Activated CD8-positive, alpha-beta T cell treated with anti-CD3 and anti-CD28 coated beads for 36 hours (primary cell): ENCODE results near the gene NXN. TPM values are rescaled to one million over a fixed set of nuclear protein-coding genes. Genes with fewer than 3 reads are reported as not detected.

Experiments
- ATAC-seq: fragments of 200-7000 bp; cut with Tn5 transposase; one replicate; pipeline ENCODE4 v1.10.0; 2021; ENCODE audit warnings: mild to moderate bottlenecking, moderate library complexity
- CTCF ChIA-PET: fragments of 350-600 bp; sonication (Branson Sonifier 250); formaldehyde crosslinking; loops from one replicate; lab custom pipeline; 2021; ENCODE audit warnings: antibody characterized with exemption; lab: Charles Lee
- POLR2A ChIA-PET: fragments of 350-600 bp; sonication (Branson Sonifier 250); formaldehyde crosslinking; loops from one replicate; lab custom pipeline; 2021; ENCODE audit warnings: antibody characterized with exemption; lab: Charles Lee
- DNase-seq: peaks from one replicate; pipeline ENCODE4 v3.0.0-alpha.2; 2020
- H3K27ac Mint-ChIP-seq: one replicate; pipeline ENCODE4 v1.8.0; 2021; ENCODE audit warnings: mild to moderate bottlenecking, mixed read lengths
- H3K27me3 Mint-ChIP-seq: one replicate; pipeline ENCODE4 v1.8.0; 2021; ENCODE audit warnings: mixed read lengths
- H3K36me3 Mint-ChIP-seq: one replicate; pipeline ENCODE4 v1.8.0; 2021; ENCODE audit warnings: low read depth, mixed read lengths
- H3K4me1 Mint-ChIP-seq: one replicate; pipeline ENCODE4 v1.8.0; 2021; ENCODE audit warnings: low read depth, mixed read lengths
- H3K4me3 Mint-ChIP-seq: one replicate; pipeline ENCODE4 v1.8.0; 2021; ENCODE audit warnings: mild to moderate bottlenecking, moderate library complexity, mixed read lengths
- H3K9me3 Mint-ChIP-seq: one replicate; pipeline ENCODE4 v1.8.0; 2021; ENCODE audit warnings: mixed read lengths
- intact Hi-C: fragments of 100-400 bp; cut with micrococcal nuclease; formaldehyde crosslinking; loops from one replicate; pipeline ENCODE4 v1.10.0; 2022
- total RNA-seq, 2 experiments: library from RNA; stranded (reverse); gene quantifications; one replicate each; pipeline ENCODE4 v1.2.3, GENCODE V29; 2021
- TF ChIP-seq, protein P1 (sequence below): fragments of 200-600 bp; IDR thresholded peaks from one replicate; pipeline ENCODE4 v1.8.0; 2022; ENCODE audit warnings: antibody characterized with exemption, mild to moderate bottlenecking

Gene NXN
- total RNA-seq, 2 experiments from 2014 or later, result 1.2 to 1.4 TPM

- DNase-seq (no peak), ATAC-seq (no peak)
- POLR2A ChIA-PET, result no interaction called here
- CTCF ChIA-PET, result interaction anchor here (0.7 to 1.7 kb wide), 2 partner anchors 63 to 113 kb away, joined by 3 read pairs; no protein-coding TSS in a partner anchor
- Mint-ChIP-seq H3K36me3 (no peaks in the 10 kb centered on the region), H3K27ac (no peak overlapping the region), H3K27me3 (no peaks in the 10 kb centered on the region), H3K4me3 (no peak overlapping the region), H3K9me3 (peaks cover 18% of the 10 kb centered on the region), H3K4me1 (peaks cover 4% of the 10 kb centered on the region)
- TF ChIP-seq, protein P1, sequence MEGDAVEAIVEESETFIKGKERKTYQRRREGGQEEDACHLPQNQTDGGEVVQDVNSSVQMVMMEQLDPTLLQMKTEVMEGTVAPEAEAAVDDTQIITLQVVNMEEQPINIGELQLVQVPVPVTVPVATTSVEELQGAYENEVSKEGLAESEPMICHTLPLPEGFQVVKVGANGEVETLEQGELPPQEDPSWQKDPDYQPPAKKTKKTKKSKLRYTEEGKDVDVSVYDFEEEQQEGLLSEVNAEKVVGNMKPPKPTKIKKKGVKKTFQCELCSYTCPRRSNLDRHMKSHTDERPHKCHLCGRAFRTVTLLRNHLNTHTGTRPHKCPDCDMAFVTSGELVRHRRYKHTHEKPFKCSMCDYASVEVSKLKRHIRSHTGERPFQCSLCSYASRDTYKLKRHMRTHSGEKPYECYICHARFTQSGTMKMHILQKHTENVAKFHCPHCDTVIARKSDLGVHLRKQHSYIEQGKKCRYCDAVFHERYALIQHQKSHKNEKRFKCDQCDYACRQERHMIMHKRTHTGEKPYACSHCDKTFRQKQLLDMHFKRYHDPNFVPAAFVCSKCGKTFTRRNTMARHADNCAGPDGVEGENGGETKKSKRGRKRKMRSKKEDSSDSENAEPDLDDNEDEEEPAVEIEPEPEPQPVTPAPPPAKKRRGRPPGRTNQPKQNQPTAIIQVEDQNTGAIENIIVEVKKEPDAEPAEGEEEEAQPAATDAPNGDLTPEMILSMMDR, result no peak
- intact Hi-C loops, result no loop called here
Observed at GRCh38 chr17:992933-993332, 13.4 kb upstream of the NXN start.

GRCh38 chr17:988561-988960, 9.0 kb upstream of the NXN start:
- no peaks in the 10 kb centered on the region for H3K36me3 Mint-ChIP-seq
- H3K4me3 Mint-ChIP-seq, result no peak overlapping the region
- H3K9me3 Mint-ChIP-seq, result peaks cover 6% of the 10 kb centered on the region
- H3K27me3 Mint-ChIP-seq, result no peaks in the 10 kb centered on the region
- ChIA-PET CTCF (interaction anchor here (1.2 kb wide), 1 partner anchor 10 kb away, joined by 3 read pairs; no protein-coding TSS in a partner anchor), POLR2A (interaction anchor here (0.8 kb wide), 1 partner anchor 9 kb away, joined by 4 read pairs; the partner anchor contains the start of gene TIMM22)
- TF ChIP-seq, protein P1, result no peak
- H3K27ac Mint-ChIP-seq, result no peak overlapping the region
- ATAC-seq (no peak), DNase-seq (no peak)
- intact Hi-C loops, result loop anchor here (10.0 kb wide), 1 partner anchor 104 kb away; no protein-coding TSS in a partner anchor
- no peaks in the 10 kb centered on the region for H3K4me1 Mint-ChIP-seq

DNA sequence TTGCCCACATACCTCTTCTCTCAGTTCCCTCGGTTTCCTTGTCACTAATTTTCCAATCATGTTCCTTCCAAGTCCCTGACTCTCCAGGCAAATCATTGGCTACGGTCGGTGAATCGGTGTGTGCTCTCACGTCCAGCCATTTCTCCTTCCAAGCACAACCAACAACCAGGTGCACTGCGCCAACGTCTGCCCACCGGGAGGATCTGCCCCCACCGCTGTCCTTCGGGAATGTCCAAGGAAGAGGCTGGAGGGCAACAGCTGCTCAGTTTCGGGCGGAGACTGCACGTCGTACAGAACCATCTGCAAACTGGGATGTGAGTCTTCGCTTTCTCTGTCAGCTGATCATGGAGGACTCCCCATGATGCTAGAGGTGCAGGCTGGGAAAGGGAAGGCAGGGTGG, 8.4 kb upstream of the NXN start:
- CTCF ChIA-PET, result interaction anchor here (1.2 kb wide), 1 partner anchor 11 kb away, joined by 3 read pairs; no protein-coding TSS in a partner anchor
- ATAC-seq (no peak), DNase-seq (no peak)
- Mint-ChIP-seq H3K36me3 (no peaks in the 10 kb centered on the region), H3K4me1 (no peaks in the 10 kb centered on the region), H3K4me3 (no peak overlapping the region), H3K27me3 (no peaks in the 10 kb centered on the region), H3K9me3 (peaks cover 3% of the 10 kb centered on the region), H3K27ac (no peak overlapping the region)
- intact Hi-C loops, result loop anchor here (10.0 kb wide), 1 partner anchor 103 kb away; no protein-coding TSS in a partner anchor
- TF ChIP-seq, protein P1, result no peak
- POLR2A ChIA-PET, result interaction anchor here (0.8 kb wide), 1 partner anchor 9 kb away, joined by 4 read pairs; the partner anchor contains the start of gene TIMM22

DNA sequence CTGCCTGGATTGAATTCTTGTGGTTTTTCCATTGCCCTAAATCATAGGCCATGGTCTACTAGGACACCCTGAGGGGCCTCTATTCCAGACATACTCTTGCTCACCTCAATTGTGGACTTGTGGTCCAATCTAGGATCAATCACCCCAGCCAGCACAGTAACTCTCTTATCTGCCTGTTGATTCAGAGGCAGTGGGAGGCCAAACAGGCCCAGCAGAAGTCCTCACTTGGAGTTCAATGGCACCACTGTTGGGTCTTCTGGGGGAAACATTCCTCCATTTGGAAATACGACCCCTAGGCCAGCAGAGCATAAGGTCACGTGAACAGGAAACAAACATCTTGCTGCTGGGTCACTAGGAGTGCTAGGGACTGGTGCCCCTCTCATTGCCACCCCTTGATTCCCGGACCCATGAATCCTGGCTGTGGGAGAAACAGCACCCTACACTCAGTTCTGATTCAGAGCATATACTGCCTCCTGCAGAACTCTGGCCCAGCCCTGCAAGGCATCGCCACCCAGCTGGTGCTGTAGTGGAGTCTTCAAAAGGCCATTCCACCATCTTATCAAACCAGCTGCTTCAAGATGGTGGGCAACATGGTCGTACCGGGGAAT, 6.8 kb upstream of the NXN start:
- DNase-seq (no peak), ATAC-seq (no peak)
- TF ChIP-seq, protein P1, result no peak
- Mint-ChIP-seq H3K4me3 (no peak overlapping the region), H3K36me3 (no peaks in the 10 kb centered on the region), H3K27ac (no peak overlapping the region), H3K4me1 (no peaks in the 10 kb centered on the region), H3K27me3 (no peaks in the 10 kb centered on the region), H3K9me3 (no peaks in the 10 kb centered on the region)
- CTCF ChIA-PET, result interaction anchor here (1.0 kb wide), 1 partner anchor 190 kb away, joined by 3 read pairs; no protein-coding TSS in a partner anchor
- POLR2A ChIA-PET, result no interaction called here
- intact Hi-C loops, result loop anchor here (10.0 kb wide), 1 partner anchor 102 kb away; no protein-coding TSS in a partner anchor

DNA sequence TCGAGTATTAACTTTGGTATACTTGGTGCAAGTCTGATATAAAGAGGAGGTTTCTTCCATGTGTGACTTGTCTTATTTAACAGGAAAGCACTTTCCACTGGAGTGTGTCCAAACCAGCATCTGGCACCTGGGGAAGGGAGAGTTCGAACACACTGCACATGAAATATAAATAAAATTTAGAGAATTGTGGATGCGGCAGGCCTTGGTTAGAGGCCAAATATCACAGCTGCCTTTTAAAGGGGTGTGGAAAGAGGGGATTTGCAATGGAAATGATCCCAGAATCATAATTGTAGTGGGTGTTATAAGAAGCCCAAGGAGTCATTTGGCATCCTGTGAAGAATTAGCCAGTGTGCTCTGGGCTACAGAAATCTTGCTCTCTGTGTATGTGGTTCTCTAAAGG, 4.3 kb upstream of the NXN start:
- TF ChIP-seq, protein P1, result no peak
- CTCF ChIA-PET, result no interaction called here
- no peaks in the 10 kb centered on the region for H3K9me3 Mint-ChIP-seq
- DNase-seq (no peak), ATAC-seq (no peak)
- H3K27ac Mint-ChIP-seq, result no peak overlapping the region
- H3K4me1 Mint-ChIP-seq, result peaks cover 8% of the 10 kb centered on the region
- H3K36me3 Mint-ChIP-seq, result no peaks in the 10 kb centered on the region
- intact Hi-C loops, result loop anchor here (10.0 kb wide), 1 partner anchor 99 kb away; no protein-coding TSS in a partner anchor
- H3K4me3 Mint-ChIP-seq, result no peak overlapping the region
- H3K27me3 Mint-ChIP-seq, result no peaks in the 10 kb centered on the region
- POLR2A ChIA-PET, result no interaction called here
